Small intestine (tissue), 7 donors: ENCODE data around the gene NECTIN1. TPM values are rescaled to one million over a fixed set of nuclear protein-coding genes. Genes with fewer than 3 reads are reported as not detected.

Experiments
- DNase-seq, 2 donors: peaks; one replicate each; pipeline versions ENCODE4 v3.0.0 to v3.0.0-alpha.2; 2013
- FAIRE-seq: peaks from 2 replicates; lab custom pipeline; 2012; peaks lifted over from hg19 to GRCh38; lab: Jason Lieb, UNC
- H3K27ac ChIP-seq, 3 donors: one replicate each; pipeline ENCODE4 v1.5.1; 2013; ENCODE audit warnings: low read length in 2 of 3, mild to moderate bottlenecking in 2 of 3, control low read depth in 1 of 3, inconsistent platforms in 1 of 3, low read depth in 1 of 3, moderate library complexity in 1 of 3
- H3K27me3 ChIP-seq, 3 donors: one replicate each; pipeline ENCODE4 v1.6.1; 2013; ENCODE audit warnings: low read length in 3 of 3, inconsistent platforms in 1 of 3; ENCODE audit not compliant: control insufficient read depth in 3 of 3, insufficient read depth in 3 of 3
- H3K36me3 ChIP-seq, 3 donors: one replicate each; pipeline ENCODE4 v1.6.1; 2013; ENCODE audit warnings: low read length in 3 of 3, inconsistent platforms in 1 of 3, low read depth in 1 of 3, mild to moderate bottlenecking in 1 of 3, moderate library complexity in 1 of 3; ENCODE audit not compliant: control insufficient read depth in 3 of 3, insufficient read depth in 2 of 3
- H3K4me1 ChIP-seq, 3 donors: one replicate each; pipeline ENCODE4 v1.6.1; 2013; ENCODE audit warnings: low read length in 2 of 3, inconsistent platforms in 1 of 3, low read depth in 1 of 3, mild to moderate bottlenecking in 1 of 3, moderate library complexity in 1 of 3; ENCODE audit not compliant: control insufficient read depth in 3 of 3, insufficient read depth in 2 of 3
- H3K4me3 ChIP-seq, 3 donors: one replicate each; pipeline ENCODE4 v1.5.1; 2013; ENCODE audit warnings: low read length in 3 of 3, control low read depth in 1 of 3, inconsistent platforms in 1 of 3, low read depth in 1 of 3, mild to moderate bottlenecking in 1 of 3, moderate library complexity in 1 of 3
- H3K9me3 ChIP-seq, 2 donors: one replicate each; pipeline ENCODE4 v1.6.1; 2013; ENCODE audit warnings: low read depth in 1 of 2, low read length in 1 of 2; ENCODE audit not compliant: control insufficient read depth in 2 of 2, insufficient read depth in 1 of 2
- WGBS, 3 donors: extraction: QIAGEN DNeasy Blood & Tissue Kit; methylation state at CpG; one replicate each; pipeline ENCODE4 v1.1.7; 2013; 5-methylcytosine and 5-hydroxymethylcytosine counted together
- polyA plus RNA-seq, 4 donors: library from polyadenylated mRNA; stranded (reverse) in 3 of 4; unstranded in 1 of 4; fragments of 200-250 nt in 3 of 4; fragments of 120-200 nt in 1 of 4; gene quantifications; one replicate each; pipeline versions ENCODE4 v1.2.1 to v1.2.3, GENCODE V29; 2013
- donor health status: healthy with polysubstance abuse.
- donor health status: control.
- donor health status: control.
- donor health status: Bipolar disorder and iron deficiency.
- donor health status: healthy.

NECTIN1 gene
- polyA plus RNA-seq, 4 donors, result 2.7 to 32.8 (median 11.7) TPM

DNA sequence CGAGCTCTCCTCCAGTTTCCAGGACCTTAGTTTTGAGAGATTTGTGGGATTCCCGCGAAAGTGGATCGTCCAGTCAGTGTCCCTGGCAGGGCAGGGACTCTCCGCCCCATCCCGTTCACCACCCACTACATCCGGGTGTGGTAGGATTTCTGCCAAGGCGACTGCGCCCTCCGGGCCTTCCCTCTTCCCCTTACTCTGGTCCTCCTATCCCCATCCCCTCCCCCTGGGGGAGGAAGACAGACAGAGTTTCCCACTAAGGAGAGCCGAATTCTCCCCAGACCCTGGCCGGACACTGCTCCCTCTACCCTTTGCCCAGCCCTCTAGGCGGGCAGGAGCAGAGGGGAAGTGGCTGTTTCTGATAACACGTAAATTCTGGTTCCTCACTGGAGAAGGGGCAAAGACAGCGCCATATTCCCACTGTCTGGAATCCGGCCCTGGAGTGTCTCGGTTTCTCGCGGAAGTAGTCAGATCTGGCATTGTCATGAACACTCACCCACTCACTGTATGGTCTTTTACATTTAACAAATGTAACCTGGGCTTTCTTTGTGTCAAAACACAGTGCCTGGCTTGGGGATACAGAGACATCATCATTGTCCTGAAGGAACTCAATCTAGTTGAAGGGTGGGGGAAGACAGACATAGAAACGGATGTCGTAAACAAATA is 1.1 kb upstream of the NECTIN1 start:
- FAIRE-seq (no peak), DNase-seq (peak; percentile 62 to 68)
- Histone ChIP-seq H3K4me1 (peaks cover 0 to 33% (median 3%) of the 10 kb centered on the region in 3 donors), H3K27me3 (no peaks in the 10 kb centered on the region), H3K9me3 (no peaks in the 10 kb centered on the region), H3K36me3 (peaks cover 0 to 9% (median 0%) of the 10 kb centered on the region in 3 donors), H3K4me3 (peak overlapping the region in 2 of 3 donors; percentile 69 to 80), H3K27ac (peak overlapping the region in 2 of 3 donors; percentile 76 to 80)
- 7 to 10% (median 8%) methylated on average over 21 of the region's 21 CpGs for WGBS, 3 donors

DNA sequence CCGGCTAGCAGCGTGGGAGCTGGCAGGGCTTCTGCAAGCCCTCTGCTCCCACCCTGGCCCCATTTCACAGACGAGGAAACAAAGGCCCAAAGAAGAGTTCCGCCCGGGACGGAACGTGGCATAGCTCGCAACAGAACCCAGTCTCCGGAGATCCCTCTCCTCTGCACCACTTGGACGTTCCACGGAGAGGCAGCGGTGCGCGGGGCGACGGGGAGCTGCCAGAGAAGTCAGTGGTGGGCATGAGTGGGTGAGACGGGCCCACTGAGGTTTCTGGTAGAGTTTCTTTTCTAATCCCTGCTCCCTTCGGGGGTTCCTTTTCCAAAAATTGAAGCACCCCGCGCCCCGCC is 554 bp upstream of the NECTIN1 start:
- WGBS, 3 donors, result 1% methylated on average over 20 to 21 of the region's 21 CpGs
- H3K4me3 ChIP-seq, result peak overlapping the region; percentile 69 to 84 (median 80)
- DNase-seq, result no peak
- peaks cover 0 to 10% (median 0%) of the 10 kb centered on the region in 3 donors for H3K36me3 ChIP-seq
- no peaks in the 10 kb centered on the region for H3K27me3 ChIP-seq
- peak overlapping the region; percentile 76 to 86 (median 80) for H3K27ac ChIP-seq
- no peaks in the 10 kb centered on the region for H3K9me3 ChIP-seq
- H3K4me1 ChIP-seq, result peaks cover 0 to 34% (median 5%) of the 10 kb centered on the region in 3 donors
- no peak for FAIRE-seq

DNA sequence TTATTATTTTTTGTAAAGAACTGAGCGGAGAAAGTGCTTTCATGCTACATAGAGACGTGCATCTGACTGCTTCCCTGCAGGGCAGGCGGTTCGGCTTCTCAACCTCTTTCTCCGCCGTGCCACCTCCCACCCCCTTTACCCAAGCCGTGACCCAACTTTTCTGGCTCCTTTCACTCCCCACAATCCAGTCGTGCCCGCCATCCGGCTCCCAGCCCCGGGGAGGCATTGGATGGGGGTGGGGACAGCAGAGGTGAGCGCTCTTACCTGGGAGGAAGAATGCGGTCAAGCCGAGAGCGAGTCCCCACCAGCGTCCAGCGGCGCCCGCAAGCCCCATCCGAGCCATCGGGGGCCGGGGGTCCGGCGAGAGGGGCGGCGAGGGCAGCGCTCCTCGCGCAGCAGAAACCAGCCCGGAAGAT is 781 bp downstream of the NECTIN1 start:
- peaks cover 0 to 18% (median 0%) of the 10 kb centered on the region in 3 donors for H3K36me3 ChIP-seq
- no peaks in the 10 kb centered on the region for H3K9me3 ChIP-seq
- H3K4me3 ChIP-seq, result peak overlapping the region; percentile 69 to 84 (median 80)
- no peaks in the 10 kb centered on the region for H3K27me3 ChIP-seq
- no peak for FAIRE-seq
- peak overlapping the region; percentile 74 to 86 (median 80) for H3K27ac ChIP-seq
- DNase-seq, result peak in 1 of 2 donors; percentile 58
- 1% methylated on average over 21 to 30 of the region's 30 CpGs for WGBS, 3 donors
- H3K4me1 ChIP-seq, result peaks cover 2 to 46% (median 5%) of the 10 kb centered on the region in 3 donors

DNA sequence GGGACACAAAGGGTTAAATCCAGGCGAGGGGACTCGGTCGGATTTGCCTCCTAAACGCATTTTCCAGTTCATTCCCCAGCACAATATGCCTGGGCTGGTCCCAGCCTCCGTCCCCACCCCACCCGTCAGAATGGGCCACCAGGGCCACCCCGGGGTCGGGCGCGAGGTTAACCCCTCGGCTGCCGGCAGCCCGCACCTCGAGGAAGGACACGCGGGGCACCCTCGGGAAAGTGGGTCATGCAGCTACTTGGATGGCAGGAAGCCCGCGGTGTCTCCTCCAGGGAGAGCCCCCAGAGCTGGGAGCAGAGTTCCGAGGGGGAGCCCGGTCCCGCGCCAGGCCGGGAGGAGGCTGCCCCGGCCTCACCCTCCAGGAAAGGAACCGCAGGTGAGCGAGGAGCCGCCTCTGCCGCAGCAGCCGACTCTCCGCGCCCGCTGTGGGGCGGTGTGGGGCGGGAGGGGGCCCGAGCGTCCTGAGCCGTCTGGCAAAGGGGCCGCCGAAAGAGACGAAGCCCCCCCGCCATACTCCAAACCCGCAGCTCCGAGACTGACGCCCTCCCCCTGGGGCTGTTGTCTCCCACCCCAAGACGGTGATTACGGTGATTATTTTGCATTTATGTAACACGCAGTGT is 1.4 kb downstream of the NECTIN1 start:
- 0 to 1% (median 1%) methylated on average over 27 to 48 of the region's 48 CpGs for WGBS, 3 donors
- Histone ChIP-seq H3K4me3 (peak overlapping the region; percentile 24 to 80 (median 69)), H3K9me3 (no peaks in the 10 kb centered on the region), H3K4me1 (peaks cover 2 to 49% (median 5%) of the 10 kb centered on the region in 3 donors), H3K27ac (peak overlapping the region; percentile 22 to 80 (median 74)), H3K36me3 (peaks cover 0 to 19% (median 0%) of the 10 kb centered on the region in 3 donors), H3K27me3 (no peaks in the 10 kb centered on the region)
- no peak for FAIRE-seq
- peak; percentile 61 to 71 for DNase-seq

DNA sequence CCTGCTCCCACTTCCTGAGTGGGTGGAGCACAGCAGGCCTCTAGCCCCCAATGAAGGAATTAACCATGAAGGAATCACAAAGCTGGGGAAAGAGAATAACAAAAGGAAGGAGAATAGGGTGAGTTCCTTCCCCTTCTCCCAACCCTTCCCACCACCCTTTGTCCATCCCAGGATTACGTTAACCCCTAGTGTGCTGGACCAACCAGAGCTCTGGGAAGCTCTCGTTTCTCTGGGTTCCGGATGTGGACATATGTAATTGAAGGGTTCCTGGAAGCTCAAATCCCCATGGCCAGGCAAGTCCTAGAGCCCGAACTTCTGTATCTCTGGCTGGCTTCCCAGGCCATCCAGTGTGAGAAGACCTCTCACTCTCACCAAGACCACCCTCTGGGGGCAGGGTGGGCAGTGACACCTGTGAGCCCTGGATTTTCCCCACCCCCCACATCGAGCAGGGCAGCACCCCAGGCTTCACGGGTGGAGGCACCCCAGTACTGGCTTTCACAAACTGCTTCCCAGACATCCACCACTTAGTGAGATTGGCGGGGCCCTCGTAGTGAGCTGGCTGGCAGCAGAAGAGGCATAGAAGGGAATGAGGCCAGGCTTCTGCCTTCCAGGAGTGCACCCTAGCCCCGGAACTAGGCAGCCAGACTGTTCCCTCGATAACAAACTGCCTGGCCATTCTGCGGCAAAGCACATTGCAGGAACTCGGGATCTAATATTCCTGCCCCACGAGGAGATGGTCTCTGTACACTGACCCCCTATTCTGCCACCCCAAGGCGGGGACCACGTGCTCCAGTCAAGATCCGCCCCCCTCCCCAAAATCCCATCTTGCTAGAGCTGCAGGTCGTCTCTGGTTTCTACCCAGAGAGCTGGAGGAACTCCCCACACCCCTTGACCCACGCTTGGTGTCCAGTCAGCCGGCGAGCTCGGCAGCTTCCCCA is 2.1 kb downstream of the NECTIN1 start:
- Histone ChIP-seq H3K4me1 (peaks cover 2 to 55% (median 5%) of the 10 kb centered on the region in 3 donors), H3K9me3 (no peaks in the 10 kb centered on the region), H3K36me3 (peaks cover 0 to 24% (median 0%) of the 10 kb centered on the region in 3 donors), H3K4me3 (peak overlapping the region; percentile 4 to 80 (median 69)), H3K27ac (peak overlapping the region in 2 of 3 donors; percentile 2 to 33), H3K27me3 (no peaks in the 10 kb centered on the region)
- WGBS, 3 donors, result 9 to 11% (median 10%) methylated on average over 21 of the region's 21 CpGs
- DNase-seq (no peak), FAIRE-seq (no peak)

- WGBS, 3 donors, result 16 to 62% (median 46%) methylated on average over 5 to 6 of the region's 6 CpGs
- Histone ChIP-seq H3K27ac (no peak overlapping the region), H3K27me3 (no peaks in the 10 kb centered on the region), H3K4me1 (peaks cover 2 to 62% (median 5%) of the 10 kb centered on the region in 3 donors), H3K4me3 (peak overlapping the region in 1 of 3 donors; percentile 80), H3K36me3 (peaks cover 0 to 31% (median 0%) of the 10 kb centered on the region in 3 donors), H3K9me3 (no peaks in the 10 kb centered on the region)
- DNase-seq (no peak), FAIRE-seq (no peak)
These were observed 2.8 kb downstream of the NECTIN1 start for GRCh38 chr11:119726150-119726553.

DNA sequence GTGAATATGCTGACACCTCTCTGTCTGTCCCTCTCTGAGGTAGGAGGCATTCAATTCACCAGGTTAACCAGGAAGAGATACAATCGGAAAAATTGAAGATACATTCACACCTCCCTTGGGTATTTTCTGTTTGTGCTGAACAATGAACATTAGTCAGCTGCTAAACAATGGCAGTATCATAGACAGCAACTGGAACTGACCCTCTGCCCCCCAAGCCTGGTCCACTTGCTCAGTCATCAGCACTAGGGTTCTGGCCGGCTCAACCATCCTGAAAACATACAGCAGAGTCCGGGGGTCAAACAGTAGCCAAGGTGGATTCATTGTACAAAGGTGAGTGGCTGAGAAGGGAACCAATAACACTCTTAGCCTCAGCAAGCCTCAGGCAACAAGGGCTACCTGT is 4.0 kb downstream of the NECTIN1 start:
- Histone ChIP-seq H3K4me1 (peaks cover 2 to 62% (median 3%) of the 10 kb centered on the region in 3 donors), H3K27ac (no peak overlapping the region), H3K4me3 (no peak overlapping the region), H3K9me3 (no peaks in the 10 kb centered on the region), H3K36me3 (peaks cover 0 to 43% (median 0%) of the 10 kb centered on the region in 3 donors), H3K27me3 (no peaks in the 10 kb centered on the region)
- no peak for DNase-seq
- WGBS, 3 donors, result 18 to 68% (median 51%) methylated on average over 3 of the region's 3 CpGs
- no peak for FAIRE-seq

- Histone ChIP-seq H3K4me3 (no peak overlapping the region), H3K27me3 (no peaks in the 10 kb centered on the region), H3K36me3 (peaks cover 0 to 52% (median 0%) of the 10 kb centered on the region in 3 donors), H3K9me3 (no peaks in the 10 kb centered on the region), H3K4me1 (peaks cover 2 to 57% (median 2%) of the 10 kb centered on the region in 3 donors), H3K27ac (peak overlapping the region in 1 of 3 donors; percentile 42)
- 10 to 64% (median 26%) methylated on average over 4 of the region's 4 CpGs for WGBS, 3 donors
- DNase-seq, result peak in 1 of 2 donors; percentile 63
- no peak for FAIRE-seq
These were observed 5.1 kb downstream of the NECTIN1 start for GRCh38 chr11:119723952-119724325.
